GM23338 (cell line): ENCODE measurements around the gene ATP13A1. TPM values are rescaled to one million over a fixed set of nuclear protein-coding genes. Genes with fewer than 3 reads are reported as not detected.

Source experiments
- ATAC-seq: fragments of 200-7000 bp; cut with Tn5 transposase; 3 replicates; pipeline ENCODE4 v1.9.1; 2020
- DNase-seq: peaks from one replicate; pipeline ENCODE4 v3.0.0-alpha.2; 2015; ENCODE audit warnings: low spot score
- H2AFZ ChIP-seq: fragments of 200-600 bp; sonication (generic); 2 replicates; pipeline ENCODE4 v1.8.0; 2016; ENCODE audit warnings: antibody characterized with exemption, mild to moderate bottlenecking, moderate library complexity
- H3F3A ChIP-seq: fragments of 200-600 bp; sonication (generic); replicated peaks from 2 replicates; pipeline ENCODE4 v1.8.0; 2017; ENCODE audit warnings: antibody characterized with exemption, mixed run types, low read depth
- H3K27ac ChIP-seq: fragments of 200-600 bp; sonication (generic); 2 replicates; pipeline ENCODE4 v1.6.1; 2016; ENCODE audit warnings: low read depth
- H3K27me3 ChIP-seq: fragments of 200-600 bp; sonication (generic); 2 replicates; pipeline ENCODE4 v1.8.0; 2016; ENCODE audit warnings: mild to moderate bottlenecking, mixed run types, moderate library complexity; ENCODE audit not compliant: insufficient read depth
- H3K36me3 ChIP-seq: fragments of 200-600 bp; sonication (generic); 2 replicates; pipeline ENCODE4 v1.8.0; 2016; ENCODE audit warnings: mild to moderate bottlenecking; ENCODE audit not compliant: insufficient read depth
- H3K4me1 ChIP-seq: fragments of 200-600 bp; sonication (generic); 2 replicates; pipeline ENCODE4 v1.8.0; 2016; ENCODE audit warnings: mild to moderate bottlenecking, moderate library complexity; ENCODE audit not compliant: insufficient read depth
- H3K4me2 ChIP-seq: fragments of 200-600 bp; sonication (generic); 2 replicates; pipeline ENCODE4 v1.7.1; 2017; ENCODE audit warnings: mixed run types
- H3K4me3 ChIP-seq: fragments of 200-600 bp; sonication (generic); 2 replicates; pipeline ENCODE4 v1.6.1; 2016; ENCODE audit warnings: mixed run types
- H3K79me2 ChIP-seq: fragments of 200-600 bp; sonication (generic); replicated peaks from 2 replicates; pipeline ENCODE4 v1.8.0; 2017; ENCODE audit warnings: mild to moderate bottlenecking; ENCODE audit not compliant: insufficient read depth
- H3K9me2 ChIP-seq: fragments of 200-600 bp; sonication (generic); 2 replicates; pipeline ENCODE4 v1.8.0; 2017; ENCODE audit not compliant: insufficient read depth
- H4K20me1 ChIP-seq: fragments of 200-600 bp; sonication (generic); replicated peaks from 2 replicates; pipeline ENCODE4 v1.8.0; 2017; ENCODE audit warnings: mild to moderate bottlenecking; ENCODE audit not compliant: insufficient read depth
- H3K27ac Mint-ChIP-seq: 2 replicates; pipeline ENCODE4 v1.8.0; 2020; ENCODE audit warnings: inconsistent platforms, mild to moderate bottlenecking, moderate library complexity, mixed read lengths
- H3K27me3 Mint-ChIP-seq: 3 replicates; pipeline ENCODE4 v1.8.0; 2022; ENCODE audit warnings: low read depth, mild to moderate bottlenecking, moderate library complexity, mixed read lengths, inconsistent platforms; ENCODE audit not compliant: insufficient read depth, poor library complexity
- H3K36me3 Mint-ChIP-seq: 3 replicates; pipeline ENCODE4 v1.8.0; 2021; ENCODE audit warnings: low read depth, mild to moderate bottlenecking, inconsistent platforms, moderate library complexity, mixed read lengths
- H3K4me1 Mint-ChIP-seq: 3 replicates; pipeline ENCODE4 v1.8.0; 2020; ENCODE audit warnings: mild to moderate bottlenecking, inconsistent platforms, mixed read lengths
- H3K4me3 Mint-ChIP-seq: 3 replicates; pipeline ENCODE4 v1.8.0; 2021; ENCODE audit warnings: moderate library complexity, mild to moderate bottlenecking, inconsistent platforms, mixed read lengths
- H3K9me3 Mint-ChIP-seq: 3 replicates; pipeline ENCODE4 v1.8.0; 2020; ENCODE audit warnings: moderate library complexity, mild to moderate bottlenecking, inconsistent platforms, mixed read lengths
- EZH2 ChIP-seq: fragments of 200-600 bp; sonication (generic); IDR thresholded peaks from one replicate; pipeline ENCODE4 v1.8.0; 2017; ENCODE audit warnings: antibody characterized with exemption, mild to moderate bottlenecking, low read depth; ENCODE audit not compliant: unreplicated experiment
- NANOG ChIP-seq: IDR thresholded peaks from 2 replicates; pipeline ENCODE4 v1.6.1; 2016; ENCODE audit warnings: antibody characterized with exemption, borderline replicate concordance
- POLR2AphosphoS5 ChIP-seq: IDR thresholded peaks from 2 replicates; pipeline ENCODE4 v1.6.1; 2016; ENCODE audit warnings: antibody characterized with exemption, low read depth
- ZNF114 ChIP-seq: fragments of 250-450 bp; sonication (Bioruptor Pico); IDR thresholded peaks from 2 replicates; pipeline ENCODE4 v1.5.0; 2020; ENCODE audit warnings: mild to moderate bottlenecking, moderate library complexity
- ZNF331 ChIP-seq: fragments of 250-450 bp; sonication (Bioruptor Pico); IDR thresholded peaks from 2 replicates; pipeline ENCODE4 v1.5.0; 2020; ENCODE audit warnings: low read depth, mild to moderate bottlenecking, moderate library complexity
- polyA plus RNA-seq: library from polyadenylated mRNA; unstranded; fragments of >200 nt; fragmentation: Nextera tagmentation; extraction: Ambion mirVana; gene quantifications from 2 replicates; pipeline ENCODE4 v1.2.1, GENCODE V29; 2016
- total RNA-seq: library from RNA; depleted of rRNA; stranded (reverse); fragments of >200 nt; shearing (Covaris generic); gene quantifications from 2 replicates; pipeline ENCODE4 v1.2.3, GENCODE V29; 2014
- TF ChIP-seq, protein P1 (sequence below), 2 experiments: fragments of 200-600 bp in 1 of 2; sonication (generic) in 1 of 2; conservative IDR thresholded peaks; 2 replicates each; pipeline versions ENCODE4 v1.5.1 to v1.6.1; 2016 to 2017; ENCODE audit warnings: antibody characterized with exemption in 2 of 2, low read depth in 2 of 2, mild to moderate bottlenecking in 2 of 2, moderate library complexity in 1 of 2
- TF ChIP-seq, protein P2 (sequence below): IDR thresholded peaks from 2 replicates; pipeline ENCODE4 v1.6.1; 2016; ENCODE audit warnings: antibody characterized with exemption
- TF ChIP-seq, protein P3 (sequence below): IDR thresholded peaks from one replicate; pipeline ENCODE4 v1.6.1; 2018; ENCODE audit warnings: antibody characterized with exemption; ENCODE audit not compliant: unreplicated experiment

Gene ATP13A1
- total and polyA plus RNA-seq, 2 experiments from 2014 or later = 38.1 to 307 TPM

DNA sequence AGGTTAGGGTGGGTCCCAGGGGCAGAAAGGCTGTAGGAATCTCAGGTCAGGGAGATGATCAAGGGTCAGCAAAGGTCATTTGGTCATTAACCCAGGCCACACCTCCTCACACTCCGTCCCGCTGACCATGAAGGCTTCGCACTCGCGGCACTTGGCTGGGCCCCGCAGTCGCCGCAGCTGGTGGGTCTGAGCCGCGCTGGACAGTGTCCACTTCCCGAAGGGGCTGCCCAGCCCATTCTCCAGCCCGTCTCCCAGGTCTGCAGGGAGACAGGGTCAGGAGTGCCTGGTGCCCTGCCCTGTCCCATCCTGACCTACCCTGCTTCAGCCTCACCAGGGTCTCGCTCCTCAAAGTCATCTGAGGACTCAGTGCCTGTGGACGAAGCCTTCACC, 28.2 kb downstream of the ATP13A1 start:
- Histone ChIP-seq H3K79me2 (no peaks in the 10 kb centered on the region), H3K4me3 (no peak overlapping the region), H3K36me3 (no peaks in the 10 kb centered on the region; the same call in 1 of the 2 replicates), H3K27ac (no peak overlapping the region), H4K20me1 (no peaks in the 10 kb centered on the region), H3K27me3 (no peaks in the 10 kb centered on the region), H3K4me1 (no peaks in the 10 kb centered on the region), H2AFZ (no peak overlapping the region), H3K4me2 (no peak overlapping the region), H3F3A (no peaks in the 10 kb centered on the region), H3K9me2 (no peaks in the 10 kb centered on the region)
- ATAC-seq (no peak), DNase-seq (no peak)
- Mint-ChIP-seq H3K9me3 (no peaks in the 10 kb centered on the region), H3K27me3 (peaks cover 9% of the 10 kb centered on the region), H3K4me3 (no peak overlapping the region), H3K27ac (no peak overlapping the region), H3K4me1 (peaks cover 3% of the 10 kb centered on the region; the same call in 1 of the 3 replicates), H3K36me3 (peaks cover 21% of the 10 kb centered on the region)
- TF ChIP-seq POLR2AphosphoS5 = no peak
- no peak for TF ChIP-seq ZNF114 (CRISPR knock-in tag)
- TF ChIP-seq, protein P1, sequence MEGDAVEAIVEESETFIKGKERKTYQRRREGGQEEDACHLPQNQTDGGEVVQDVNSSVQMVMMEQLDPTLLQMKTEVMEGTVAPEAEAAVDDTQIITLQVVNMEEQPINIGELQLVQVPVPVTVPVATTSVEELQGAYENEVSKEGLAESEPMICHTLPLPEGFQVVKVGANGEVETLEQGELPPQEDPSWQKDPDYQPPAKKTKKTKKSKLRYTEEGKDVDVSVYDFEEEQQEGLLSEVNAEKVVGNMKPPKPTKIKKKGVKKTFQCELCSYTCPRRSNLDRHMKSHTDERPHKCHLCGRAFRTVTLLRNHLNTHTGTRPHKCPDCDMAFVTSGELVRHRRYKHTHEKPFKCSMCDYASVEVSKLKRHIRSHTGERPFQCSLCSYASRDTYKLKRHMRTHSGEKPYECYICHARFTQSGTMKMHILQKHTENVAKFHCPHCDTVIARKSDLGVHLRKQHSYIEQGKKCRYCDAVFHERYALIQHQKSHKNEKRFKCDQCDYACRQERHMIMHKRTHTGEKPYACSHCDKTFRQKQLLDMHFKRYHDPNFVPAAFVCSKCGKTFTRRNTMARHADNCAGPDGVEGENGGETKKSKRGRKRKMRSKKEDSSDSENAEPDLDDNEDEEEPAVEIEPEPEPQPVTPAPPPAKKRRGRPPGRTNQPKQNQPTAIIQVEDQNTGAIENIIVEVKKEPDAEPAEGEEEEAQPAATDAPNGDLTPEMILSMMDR (conservative IDR thresholded peaks at IDR 0.05; ENCODE audit: low read depth in 2 of 2) = no peak
- TF ChIP-seq, protein P2, sequence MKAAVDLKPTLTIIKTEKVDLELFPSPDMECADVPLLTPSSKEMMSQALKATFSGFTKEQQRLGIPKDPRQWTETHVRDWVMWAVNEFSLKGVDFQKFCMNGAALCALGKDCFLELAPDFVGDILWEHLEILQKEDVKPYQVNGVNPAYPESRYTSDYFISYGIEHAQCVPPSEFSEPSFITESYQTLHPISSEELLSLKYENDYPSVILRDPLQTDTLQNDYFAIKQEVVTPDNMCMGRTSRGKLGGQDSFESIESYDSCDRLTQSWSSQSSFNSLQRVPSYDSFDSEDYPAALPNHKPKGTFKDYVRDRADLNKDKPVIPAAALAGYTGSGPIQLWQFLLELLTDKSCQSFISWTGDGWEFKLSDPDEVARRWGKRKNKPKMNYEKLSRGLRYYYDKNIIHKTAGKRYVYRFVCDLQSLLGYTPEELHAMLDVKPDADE = no peak
- no peak for TF ChIP-seq NANOG
- TF ChIP-seq, protein P3, sequence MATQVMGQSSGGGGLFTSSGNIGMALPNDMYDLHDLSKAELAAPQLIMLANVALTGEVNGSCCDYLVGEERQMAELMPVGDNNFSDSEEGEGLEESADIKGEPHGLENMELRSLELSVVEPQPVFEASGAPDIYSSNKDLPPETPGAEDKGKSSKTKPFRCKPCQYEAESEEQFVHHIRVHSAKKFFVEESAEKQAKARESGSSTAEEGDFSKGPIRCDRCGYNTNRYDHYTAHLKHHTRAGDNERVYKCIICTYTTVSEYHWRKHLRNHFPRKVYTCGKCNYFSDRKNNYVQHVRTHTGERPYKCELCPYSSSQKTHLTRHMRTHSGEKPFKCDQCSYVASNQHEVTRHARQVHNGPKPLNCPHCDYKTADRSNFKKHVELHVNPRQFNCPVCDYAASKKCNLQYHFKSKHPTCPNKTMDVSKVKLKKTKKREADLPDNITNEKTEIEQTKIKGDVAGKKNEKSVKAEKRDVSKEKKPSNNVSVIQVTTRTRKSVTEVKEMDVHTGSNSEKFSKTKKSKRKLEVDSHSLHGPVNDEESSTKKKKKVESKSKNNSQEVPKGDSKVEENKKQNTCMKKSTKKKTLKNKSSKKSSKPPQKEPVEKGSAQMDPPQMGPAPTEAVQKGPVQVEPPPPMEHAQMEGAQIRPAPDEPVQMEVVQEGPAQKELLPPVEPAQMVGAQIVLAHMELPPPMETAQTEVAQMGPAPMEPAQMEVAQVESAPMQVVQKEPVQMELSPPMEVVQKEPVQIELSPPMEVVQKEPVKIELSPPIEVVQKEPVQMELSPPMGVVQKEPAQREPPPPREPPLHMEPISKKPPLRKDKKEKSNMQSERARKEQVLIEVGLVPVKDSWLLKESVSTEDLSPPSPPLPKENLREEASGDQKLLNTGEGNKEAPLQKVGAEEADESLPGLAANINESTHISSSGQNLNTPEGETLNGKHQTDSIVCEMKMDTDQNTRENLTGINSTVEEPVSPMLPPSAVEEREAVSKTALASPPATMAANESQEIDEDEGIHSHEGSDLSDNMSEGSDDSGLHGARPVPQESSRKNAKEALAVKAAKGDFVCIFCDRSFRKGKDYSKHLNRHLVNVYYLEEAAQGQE = no peak
- TF ChIP-seq EZH2 = no peak

DNA sequence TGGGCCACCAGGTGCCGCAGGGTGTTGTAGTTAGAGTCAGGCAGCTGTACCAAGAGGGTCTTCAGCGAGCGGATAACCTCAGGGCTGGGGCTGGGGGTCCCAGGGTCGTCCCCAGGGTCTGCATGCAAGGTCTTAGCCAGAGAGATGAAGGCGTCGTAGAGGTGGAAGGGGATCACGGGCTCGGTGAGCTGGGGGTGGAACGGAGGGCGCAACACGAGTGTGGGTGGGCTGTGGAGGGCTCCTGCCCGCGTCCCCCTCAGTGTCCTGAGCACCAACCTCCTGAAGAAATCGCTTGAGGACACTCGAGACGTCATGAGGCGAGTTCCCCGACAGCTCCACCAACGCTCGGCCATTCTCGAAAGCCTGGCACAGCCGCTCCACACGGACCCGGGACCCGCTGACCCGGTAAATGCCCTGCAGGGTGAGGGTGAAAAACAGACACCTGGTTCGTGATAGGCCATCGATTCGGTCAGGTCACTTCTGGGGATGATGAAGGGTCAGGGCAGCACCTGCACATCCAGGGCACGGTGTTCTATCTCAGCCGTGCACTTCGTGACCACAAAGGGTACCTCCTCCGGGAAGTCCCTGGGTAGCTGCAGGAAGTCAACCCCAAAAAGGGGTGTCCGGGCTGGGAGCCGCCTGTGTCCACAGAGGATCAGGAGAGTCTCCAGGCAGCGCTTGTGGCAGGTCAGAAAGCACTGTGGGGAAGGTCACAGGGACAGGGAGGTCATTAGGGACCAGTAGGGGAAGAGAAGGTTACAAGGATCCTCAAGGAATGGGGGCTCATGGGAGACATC, 28.8 kb downstream of the ATP13A1 start:
- Histone ChIP-seq H3K4me1 (no peaks in the 10 kb centered on the region), H3K79me2 (no peaks in the 10 kb centered on the region), H3F3A (no peaks in the 10 kb centered on the region), H3K27me3 (no peaks in the 10 kb centered on the region), H3K27ac (no peak overlapping the region), H3K36me3 (no peaks in the 10 kb centered on the region; the same call in 1 of the 2 replicates), H3K4me2 (no peak overlapping the region), H3K9me2 (no peaks in the 10 kb centered on the region), H2AFZ (no peak overlapping the region), H3K4me3 (no peak overlapping the region), H4K20me1 (no peaks in the 10 kb centered on the region)
- DNase-seq (no peak), ATAC-seq (no peak)
- peaks cover 21% of the 10 kb centered on the region for H3K36me3 Mint-ChIP-seq
- no peaks in the 10 kb centered on the region for H3K9me3 Mint-ChIP-seq
- no peak overlapping the region for H3K27ac Mint-ChIP-seq
- no peak overlapping the region for H3K4me3 Mint-ChIP-seq
- peaks cover 9% of the 10 kb centered on the region for H3K27me3 Mint-ChIP-seq
- H3K4me1 Mint-ChIP-seq = peaks cover 3% of the 10 kb centered on the region; the same call in 1 of the 3 replicates
- TF ChIP-seq ZNF331 (CRISPR knock-in tag) (no peak), EZH2 (no peak), ZNF114 (CRISPR knock-in tag) (no peak)
- TF ChIP-seq, protein P3 = no peak
